ENCODE results near the gene NKAIN2. TPM values are rescaled to one million over a fixed set of nuclear protein-coding genes. Genes with fewer than 3 reads are reported as not detected.
A peak's percentile ranks its signal among the peaks of the same experiment; 100 is the strongest.
"Not testable (repeated sequence)": the region's sequence is repeated elsewhere in the genome, so short reads cannot be mapped to it uniquely, and the experiment has no call there.

NKAIN2 gene
- total and polyA plus RNA-seq, 4 donors = 16.3 to 67.0 (median 49.9) TPM

DNA sequence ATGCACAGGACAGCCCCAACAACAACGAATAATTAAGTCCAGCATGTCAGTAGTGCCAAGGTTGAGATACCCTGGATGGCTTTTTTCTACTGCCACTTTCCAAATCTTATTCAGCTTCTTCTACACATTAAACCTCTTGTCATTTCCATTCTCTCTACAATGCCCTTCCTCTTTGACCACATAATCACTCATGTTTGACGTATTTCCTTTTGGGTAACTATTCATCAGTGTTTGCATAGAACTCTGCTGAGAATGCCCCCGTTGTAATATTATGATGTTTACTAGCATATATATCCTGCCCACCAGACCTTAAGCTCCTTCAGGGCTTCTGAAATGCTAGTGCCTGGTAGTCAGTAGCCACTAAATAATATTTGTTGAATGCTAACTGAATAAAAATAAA, 643.3 kb downstream of the NKAIN2 start:
- no peak for DNase-seq (ENCODE audit: low read depth in 4 of 6, low spot score in 6 of 6)
- WGBS (ENCODE audit: insufficient coverage) = no CpG with 5 or more reads among the region's 3 CpGs
- no peak overlapping the region for H3K27ac ChIP-seq (ENCODE audit: low read depth, low read length)
- no peaks in the 10 kb centered on the region for H3K27me3 ChIP-seq (ENCODE audit: control insufficient read depth, insufficient read depth, low read length)
- no peak overlapping the region for H3K4me3 ChIP-seq (ENCODE audit: low read depth, low read length)
- no peaks in the 10 kb centered on the region for H3K4me1 ChIP-seq (ENCODE audit: control insufficient read depth, insufficient read depth, low read length)
- H3K9me3 ChIP-seq (ENCODE audit: control insufficient read depth, insufficient read depth, low read length) = no peaks in the 10 kb centered on the region
- no peaks in the 10 kb centered on the region for H3K36me3 ChIP-seq (ENCODE audit: control insufficient read depth, insufficient read depth, low read length)

GRCh38 chr6:124459268-124459667, 655.6 kb downstream of the NKAIN2 start:
- Histone ChIP-seq H3K36me3 (ENCODE audit: control insufficient read depth, insufficient read depth, low read length) (no peaks in the 10 kb centered on the region), H3K27me3 (ENCODE audit: control insufficient read depth, insufficient read depth, low read length) (no peaks in the 10 kb centered on the region), H3K9me3 (ENCODE audit: control insufficient read depth, insufficient read depth, low read length) (no peaks in the 10 kb centered on the region), H3K4me3 (ENCODE audit: low read depth, low read length) (no peak overlapping the region), H3K27ac (ENCODE audit: low read depth, low read length) (no peak overlapping the region), H3K4me1 (ENCODE audit: control insufficient read depth, insufficient read depth, low read length) (no peaks in the 10 kb centered on the region)
- no peak for DNase-seq (ENCODE audit: low read depth in 4 of 6, low spot score in 6 of 6)
- no CpG with 5 or more reads among the region's 2 CpGs for WGBS (ENCODE audit: insufficient coverage)

DNA sequence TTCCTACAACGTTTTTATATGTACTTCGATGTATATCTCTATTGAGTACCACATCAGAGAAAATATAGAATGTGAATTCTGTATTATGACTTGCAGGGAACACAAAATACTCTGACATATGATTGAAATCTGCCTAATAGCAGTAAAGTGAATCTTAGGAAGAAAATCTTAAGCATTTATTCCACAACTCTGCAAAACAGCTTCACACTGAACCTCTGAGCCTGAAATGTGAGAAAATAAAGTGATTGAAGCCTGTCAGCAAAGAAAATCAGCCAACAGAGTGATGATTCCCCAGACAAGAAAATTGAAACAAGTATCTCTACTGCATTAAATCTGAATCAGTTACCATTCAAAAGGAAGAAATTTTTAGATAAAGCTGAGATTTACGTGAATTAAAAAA, 659.1 kb downstream of the NKAIN2 start:
- DNase-seq (ENCODE audit: low read depth in 4 of 6, low spot score in 6 of 6) = no peak
- Histone ChIP-seq H3K36me3 (ENCODE audit: control insufficient read depth, insufficient read depth, low read length) (no peaks in the 10 kb centered on the region), H3K27ac (ENCODE audit: low read depth, low read length) (no peak overlapping the region), H3K9me3 (ENCODE audit: control insufficient read depth, insufficient read depth, low read length) (no peaks in the 10 kb centered on the region), H3K27me3 (ENCODE audit: control insufficient read depth, insufficient read depth, low read length) (no peaks in the 10 kb centered on the region), H3K4me1 (ENCODE audit: control insufficient read depth, insufficient read depth, low read length) (no peaks in the 10 kb centered on the region), H3K4me3 (ENCODE audit: low read depth, low read length) (no peak overlapping the region)
- WGBS (ENCODE audit: insufficient coverage) = no CpG with 5 or more reads among the region's 3 CpGs

DNA sequence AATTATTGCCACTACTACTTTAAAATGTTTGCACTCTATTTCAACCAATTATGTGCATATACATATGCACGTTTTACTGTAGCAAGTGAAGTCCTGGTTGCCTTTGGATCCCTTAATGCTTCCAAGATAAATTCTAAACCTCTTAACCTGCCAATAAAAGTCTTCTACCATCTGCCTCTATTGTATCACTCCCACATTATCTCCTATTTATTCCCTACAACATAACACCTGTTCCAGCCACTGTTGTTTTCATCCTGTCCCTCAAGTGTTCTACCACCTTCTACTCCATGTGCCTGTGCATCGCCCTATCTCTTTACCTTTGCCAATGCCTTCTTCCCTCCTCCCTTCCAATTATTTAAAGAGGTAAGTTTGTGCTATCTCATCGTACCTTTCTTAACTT, 659.6 kb downstream of the NKAIN2 start:
- Histone ChIP-seq H3K4me1 (ENCODE audit: control insufficient read depth, insufficient read depth, low read length) (no peaks in the 10 kb centered on the region), H3K9me3 (ENCODE audit: control insufficient read depth, insufficient read depth, low read length) (no peaks in the 10 kb centered on the region), H3K4me3 (ENCODE audit: low read depth, low read length) (no peak overlapping the region), H3K27me3 (ENCODE audit: control insufficient read depth, insufficient read depth, low read length) (no peaks in the 10 kb centered on the region), H3K27ac (ENCODE audit: low read depth, low read length) (no peak overlapping the region), H3K36me3 (ENCODE audit: control insufficient read depth, insufficient read depth, low read length) (no peaks in the 10 kb centered on the region)
- no peak for DNase-seq (ENCODE audit: low read depth in 4 of 6, low spot score in 6 of 6)
- WGBS (ENCODE audit: insufficient coverage) = 88% methylated on average over 1 of the region's 3 CpGs

- not testable (repeated sequence) for H3K27me3 ChIP-seq (ENCODE audit: control insufficient read depth, insufficient read depth, low read length); H3K4me1 ChIP-seq (ENCODE audit: control insufficient read depth, insufficient read depth, low read length); DNase-seq (ENCODE audit: low read depth in 4 of 6, low spot score in 6 of 6); H3K36me3 ChIP-seq (ENCODE audit: control insufficient read depth, insufficient read depth, low read length); H3K9me3 ChIP-seq (ENCODE audit: control insufficient read depth, insufficient read depth, low read length); H3K27ac ChIP-seq (ENCODE audit: low read depth, low read length); H3K4me3 ChIP-seq (ENCODE audit: low read depth, low read length)
- WGBS (ENCODE audit: insufficient coverage) = 100% methylated on average over 1 of the region's 2 CpGs
These were observed 660.9 kb downstream of the NKAIN2 start for GRCh38 chr6:124464600-124464999.

DNA sequence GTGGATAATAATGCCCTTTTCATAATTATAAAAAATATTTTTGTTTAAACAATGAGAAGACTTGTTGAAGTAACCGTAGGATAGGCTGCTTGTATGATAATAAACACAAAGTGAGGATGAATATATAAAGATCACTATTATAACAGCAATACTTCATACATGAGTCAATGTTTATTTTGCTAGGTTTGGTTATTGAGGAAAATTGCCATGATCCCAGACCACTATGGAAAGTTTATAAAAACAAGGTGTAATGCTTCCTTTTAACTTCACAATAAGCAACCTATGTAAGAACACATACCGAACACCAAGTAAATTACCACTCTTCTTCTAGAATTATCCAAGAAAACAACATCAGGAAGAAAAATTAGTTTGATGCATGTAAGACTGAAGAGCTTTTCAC, 663.3 kb downstream of the NKAIN2 start:
- no peak overlapping the region for H3K27ac ChIP-seq (ENCODE audit: low read depth, low read length)

DNA sequence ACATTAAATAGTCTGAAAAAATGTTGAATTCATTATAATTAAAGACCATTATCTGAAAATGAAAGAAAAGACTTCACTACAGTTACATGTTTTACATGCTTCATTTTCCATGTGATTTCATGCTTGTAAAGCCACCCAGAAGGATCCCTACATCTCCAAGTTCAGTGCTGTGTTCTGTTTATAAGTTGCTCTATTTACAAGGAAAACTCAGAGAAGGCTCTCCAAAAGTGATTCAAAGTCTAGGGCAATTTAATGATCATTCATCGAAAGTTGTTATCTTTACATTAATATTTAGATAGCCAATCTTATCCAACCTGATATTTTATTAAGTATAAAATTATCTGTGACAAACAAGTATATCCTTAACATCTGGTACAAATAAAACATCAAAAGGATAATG, 663.7 kb downstream of the NKAIN2 start:
- no CpG with 5 or more reads among the region's 1 CpG for WGBS (ENCODE audit: insufficient coverage)
- no peaks in the 10 kb centered on the region for H3K9me3 ChIP-seq (ENCODE audit: control insufficient read depth, insufficient read depth, low read length)
- H3K4me3 ChIP-seq (ENCODE audit: low read depth, low read length) = no peak overlapping the region
- no peaks in the 10 kb centered on the region for H3K36me3 ChIP-seq (ENCODE audit: control insufficient read depth, insufficient read depth, low read length)
- DNase-seq (ENCODE audit: low read depth in 4 of 6, low spot score in 6 of 6) = no peak
- no peak overlapping the region for H3K27ac ChIP-seq (ENCODE audit: low read depth, low read length)
- H3K4me1 ChIP-seq (ENCODE audit: control insufficient read depth, insufficient read depth, low read length) = no peaks in the 10 kb centered on the region
- no peaks in the 10 kb centered on the region for H3K27me3 ChIP-seq (ENCODE audit: control insufficient read depth, insufficient read depth, low read length)

More for the DNA sequence above, 663.3 kb downstream of the NKAIN2 start:
- no peak for DNase-seq (ENCODE audit: low read depth in 4 of 6, low spot score in 6 of 6)
- Histone ChIP-seq H3K36me3 (ENCODE audit: control insufficient read depth, insufficient read depth, low read length) (no peaks in the 10 kb centered on the region), H3K4me1 (ENCODE audit: control insufficient read depth, insufficient read depth, low read length) (no peaks in the 10 kb centered on the region), H3K27me3 (ENCODE audit: control insufficient read depth, insufficient read depth, low read length) (no peaks in the 10 kb centered on the region), H3K9me3 (ENCODE audit: control insufficient read depth, insufficient read depth, low read length) (no peaks in the 10 kb centered on the region), H3K4me3 (ENCODE audit: low read depth, low read length) (no peak overlapping the region)
- WGBS (ENCODE audit: insufficient coverage) = no CpG with 5 or more reads among the region's 2 CpGs

DNA sequence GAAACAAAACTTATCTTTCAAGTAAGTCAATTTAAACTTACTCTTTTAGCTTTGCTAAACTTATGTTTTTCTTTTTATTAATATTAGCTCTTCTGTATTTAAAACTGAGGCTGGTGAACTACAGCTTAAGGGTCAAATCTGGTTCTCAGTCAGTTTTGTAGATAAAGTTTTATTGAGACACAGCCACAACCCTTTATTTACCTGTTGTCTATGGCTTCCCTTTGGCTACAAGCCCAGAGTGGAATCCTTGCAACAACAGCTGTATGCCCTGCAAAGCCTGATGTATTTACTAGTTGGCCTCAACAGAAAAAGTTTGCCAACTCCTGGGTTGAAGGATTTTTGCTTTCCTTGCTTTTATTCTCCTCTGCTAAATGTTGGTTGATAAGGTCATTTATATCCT, 667.1 kb downstream of the NKAIN2 start:
- H3K36me3 ChIP-seq (ENCODE audit: control insufficient read depth, insufficient read depth, low read length) = no peaks in the 10 kb centered on the region
- H3K27me3 ChIP-seq (ENCODE audit: control insufficient read depth, insufficient read depth, low read length) = no peaks in the 10 kb centered on the region
- no peak overlapping the region for H3K4me3 ChIP-seq (ENCODE audit: low read depth, low read length)
- H3K27ac ChIP-seq (ENCODE audit: low read depth, low read length) = no peak overlapping the region
- no peaks in the 10 kb centered on the region for H3K9me3 ChIP-seq (ENCODE audit: control insufficient read depth, insufficient read depth, low read length)
- DNase-seq (ENCODE audit: low read depth in 4 of 6, low spot score in 6 of 6) = no peak
- H3K4me1 ChIP-seq (ENCODE audit: control insufficient read depth, insufficient read depth, low read length) = no peaks in the 10 kb centered on the region

DNA sequence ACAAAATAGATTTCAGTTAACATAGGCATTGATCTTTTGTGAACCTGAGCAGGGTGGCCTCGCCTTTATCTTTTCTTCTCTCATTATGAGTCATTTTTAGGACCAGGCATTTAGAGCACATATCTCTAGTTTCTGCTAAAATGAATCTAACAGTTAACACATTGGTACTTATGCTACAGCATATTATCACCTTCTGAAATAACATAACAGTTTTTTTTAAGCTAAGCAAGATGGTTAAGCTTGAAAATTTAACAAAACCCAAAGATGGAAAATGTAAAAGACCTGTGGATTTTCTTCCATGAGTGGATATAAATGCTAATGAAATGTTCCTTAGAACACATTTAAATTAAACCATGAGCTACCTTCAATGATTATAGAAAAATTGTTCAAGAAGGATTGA, 671.5 kb downstream of the NKAIN2 start:
- H3K4me3 ChIP-seq (ENCODE audit: low read depth, low read length) = no peak overlapping the region
- DNase-seq (ENCODE audit: low read depth in 4 of 6, low spot score in 6 of 6) = peak in 1 of 6 donors; percentile 50
- H3K27me3 ChIP-seq (ENCODE audit: control insufficient read depth, insufficient read depth, low read length) = no peaks in the 10 kb centered on the region
- H3K9me3 ChIP-seq (ENCODE audit: control insufficient read depth, insufficient read depth, low read length) = no peaks in the 10 kb centered on the region
- no peaks in the 10 kb centered on the region for H3K36me3 ChIP-seq (ENCODE audit: control insufficient read depth, insufficient read depth, low read length)
- H3K27ac ChIP-seq (ENCODE audit: low read depth, low read length) = no peak overlapping the region
- H3K4me1 ChIP-seq (ENCODE audit: control insufficient read depth, insufficient read depth, low read length) = no peaks in the 10 kb centered on the region
- 67% methylated on average over 1 of the region's 1 CpG for WGBS (ENCODE audit: insufficient coverage)

- DNase-seq (ENCODE audit: low read depth in 4 of 6, low spot score in 6 of 6) = no peak
- WGBS (ENCODE audit: insufficient coverage) = no CpG with 5 or more reads among the region's 2 CpGs
- Histone ChIP-seq H3K36me3 (ENCODE audit: control insufficient read depth, insufficient read depth, low read length) (no peaks in the 10 kb centered on the region), H3K4me3 (ENCODE audit: low read depth, low read length) (no peak overlapping the region), H3K9me3 (ENCODE audit: control insufficient read depth, insufficient read depth, low read length) (no peaks in the 10 kb centered on the region), H3K27ac (ENCODE audit: low read depth, low read length) (no peak overlapping the region), H3K4me1 (ENCODE audit: control insufficient read depth, insufficient read depth, low read length) (no peaks in the 10 kb centered on the region), H3K27me3 (ENCODE audit: control insufficient read depth, insufficient read depth, low read length) (no peaks in the 10 kb centered on the region)
These were observed 675.2 kb downstream of the NKAIN2 start for GRCh38 chr6:124478906-124479305.

Measured in spinal cord (tissue), 10 donors.